ENCODE data around the gene LPP. TPM values are rescaled to one million over a fixed set of nuclear protein-coding genes. Genes with fewer than 3 reads are reported as not detected.

LPP gene
- total RNA-seq, 6 experiments from 2014 or later: 41.5 to 90.5 (median 69.5) TPM

GRCh38 chr3:188832961-188833721 lies 679.2 kb downstream of the LPP start:
- ATAC-seq (peak in 2 of 4 donors; percentile 21 to 27), DNase-seq (no peak)
- intact Hi-C loops (cut with DNase I): no loop called here
- Histone ChIP-seq H3K27me3 (no peaks in the 10 kb centered on the region), H3K36me3 (no peaks in the 10 kb centered on the region), H3K4me3 (no peak overlapping the region), H3K9me3 (no peaks in the 10 kb centered on the region), H3K27ac (no peak overlapping the region), H3K4me1 (peaks cover 0 to 19% (median 3%) of the 10 kb centered on the region in 4 donors)
- TF ChIP-seq CTCF (IDR thresholded peaks at IDR 0.05) (no peak), POLR2A (IDR thresholded peaks at IDR 0.05) (no peak)
- 75% methylated on average over 4 of the region's 5 CpGs for WGBS (ENCODE audit: insufficient coverage, low coverage, low lambda C conversion rate, missing lambda C conversion rate)

- DNase-seq (no peak), ATAC-seq (no peak)
- H3K4me1 ChIP-seq: peaks cover 0 to 15% (median 3%) of the 10 kb centered on the region in 4 donors
- H3K27me3 ChIP-seq: no peaks in the 10 kb centered on the region
- H3K9me3 ChIP-seq: no peaks in the 10 kb centered on the region
- intact Hi-C loops (cut with DNase I): no loop called here
- H3K4me3 ChIP-seq: no peak overlapping the region
- TF ChIP-seq CTCF (IDR thresholded peaks at IDR 0.05) (no peak), POLR2A (IDR thresholded peaks at IDR 0.05) (no peak)
- H3K36me3 ChIP-seq: no peaks in the 10 kb centered on the region
- no peak overlapping the region for H3K27ac ChIP-seq
- WGBS (ENCODE audit: insufficient coverage, low coverage, low lambda C conversion rate, missing lambda C conversion rate): 90% methylated on average over 3 of the region's 3 CpGs
These were observed 680.4 kb downstream of the LPP start for GRCh38 chr3:188834349-188834748.

GRCh38 chr3:188839187-188839695 lies 685.3 kb downstream of the LPP start:
- ATAC-seq (peak; percentile 90 to 95 (median 92)), DNase-seq (peak in 1 of 3 donors; percentile 37)
- no peaks in the 10 kb centered on the region for H3K9me3 ChIP-seq
- no peak for TF ChIP-seq CTCF (IDR thresholded peaks at IDR 0.05)
- TF ChIP-seq POLR2A (IDR thresholded peaks at IDR 0.05): no peak
- 48% methylated on average over 7 of the region's 8 CpGs for WGBS (ENCODE audit: insufficient coverage, low coverage, low lambda C conversion rate, missing lambda C conversion rate)
- H3K27me3 ChIP-seq: no peaks in the 10 kb centered on the region
- H3K4me3 ChIP-seq: no peak overlapping the region
- no peak overlapping the region for H3K27ac ChIP-seq
- peaks cover 0 to 5% (median 2%) of the 10 kb centered on the region in 4 donors for H3K4me1 ChIP-seq
- intact Hi-C loops (cut with DNase I): no loop called here
- H3K36me3 ChIP-seq: no peaks in the 10 kb centered on the region

- H3K27ac ChIP-seq: no peak overlapping the region
- no peak for DNase-seq
- H3K4me3 ChIP-seq: no peak overlapping the region
- no peaks in the 10 kb centered on the region for H3K9me3 ChIP-seq
- ATAC-seq: peak in 1 of 4 donors; percentile 31
- H3K27me3 ChIP-seq: no peaks in the 10 kb centered on the region
- TF ChIP-seq CTCF (IDR thresholded peaks at IDR 0.05): no peak
- TF ChIP-seq POLR2A (IDR thresholded peaks at IDR 0.05): no peak
- peaks cover 0 to 5% (median 2%) of the 10 kb centered on the region in 4 donors for H3K4me1 ChIP-seq
- 29% methylated on average over 1 of the region's 1 CpG for WGBS (ENCODE audit: insufficient coverage, low coverage, low lambda C conversion rate, missing lambda C conversion rate)
- no peaks in the 10 kb centered on the region for H3K36me3 ChIP-seq
- intact Hi-C loops (cut with DNase I): no loop called here
These were observed 686.3 kb downstream of the LPP start for GRCh38 chr3:188840290-188840689.

All from right lobe of liver (tissue), 6 donors.